ENCODE results near the gene ACKR2. TPM values are rescaled to one million over a fixed set of nuclear protein-coding genes. Genes with fewer than 3 reads are reported as not detected.

The ACKR2 gene
- total RNA-seq, 2 donors from 2014 or later = 1.1 to 1.2 TPM

Other genes starting within 250 kb of the ACKR2 start
- gene SEC22C, start 227.5 kb upstream of the ACKR2 start, total RNA-seq = 10 to 100 TPM; 60.6 to 66.4 TPM
- gene SS18L2, start 218.6 kb upstream of the ACKR2 start, total RNA-seq = 10 to 100 TPM; 58.1 to 72.2 TPM
- gene NKTR, start 208.8 kb upstream of the ACKR2 start, total RNA-seq = 100 to 1,000 TPM; 109 to 111 TPM
- under 1 TPM; 0.55 to 0.69 TPM for gene ZBTB47, start 155.7 kb upstream of the ACKR2 start, total RNA-seq
- not detected for gene KLHL40, start 123.9 kb upstream of the ACKR2 start, total RNA-seq
- gene HHATL, start 106.6 kb upstream of the ACKR2 start, total RNA-seq = not detected
- gene CCDC13, start 36.2 kb upstream of the ACKR2 start, total RNA-seq = under 1 TPM; 0.32 to 0.70 TPM
- gene HIGD1A, start 5.0 kb upstream of the ACKR2 start, total RNA-seq = 10 to 100 TPM; 54.0 to 63.8 TPM
- gene CYP8B1, start 66.4 kb downstream of the ACKR2 start, total RNA-seq = not detected
- 1 to 10 TPM; 3.8 to 5.0 TPM for gene ZNF662, start 96.7 kb downstream of the ACKR2 start, total RNA-seq
- gene GASK1A, start 169.9 kb downstream of the ACKR2 start, total RNA-seq = under 1 TPM in 1 of 2 donors, not detected in 1; 0.12 TPM